ENCODE data around the gene WEE1.

Gene WEE1

GRCh38 chr11:9568161-9568853, 5.2 kb upstream of the WEE1 start:
- DNase-seq (ENCODE audit: extremely low read depth, low read depth): no peak
- TF ChIP-seq, protein P1, sequence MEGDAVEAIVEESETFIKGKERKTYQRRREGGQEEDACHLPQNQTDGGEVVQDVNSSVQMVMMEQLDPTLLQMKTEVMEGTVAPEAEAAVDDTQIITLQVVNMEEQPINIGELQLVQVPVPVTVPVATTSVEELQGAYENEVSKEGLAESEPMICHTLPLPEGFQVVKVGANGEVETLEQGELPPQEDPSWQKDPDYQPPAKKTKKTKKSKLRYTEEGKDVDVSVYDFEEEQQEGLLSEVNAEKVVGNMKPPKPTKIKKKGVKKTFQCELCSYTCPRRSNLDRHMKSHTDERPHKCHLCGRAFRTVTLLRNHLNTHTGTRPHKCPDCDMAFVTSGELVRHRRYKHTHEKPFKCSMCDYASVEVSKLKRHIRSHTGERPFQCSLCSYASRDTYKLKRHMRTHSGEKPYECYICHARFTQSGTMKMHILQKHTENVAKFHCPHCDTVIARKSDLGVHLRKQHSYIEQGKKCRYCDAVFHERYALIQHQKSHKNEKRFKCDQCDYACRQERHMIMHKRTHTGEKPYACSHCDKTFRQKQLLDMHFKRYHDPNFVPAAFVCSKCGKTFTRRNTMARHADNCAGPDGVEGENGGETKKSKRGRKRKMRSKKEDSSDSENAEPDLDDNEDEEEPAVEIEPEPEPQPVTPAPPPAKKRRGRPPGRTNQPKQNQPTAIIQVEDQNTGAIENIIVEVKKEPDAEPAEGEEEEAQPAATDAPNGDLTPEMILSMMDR (IDR thresholded peaks at IDR 0.05; ENCODE audit: low read depth, low read length): no peak

DNA sequence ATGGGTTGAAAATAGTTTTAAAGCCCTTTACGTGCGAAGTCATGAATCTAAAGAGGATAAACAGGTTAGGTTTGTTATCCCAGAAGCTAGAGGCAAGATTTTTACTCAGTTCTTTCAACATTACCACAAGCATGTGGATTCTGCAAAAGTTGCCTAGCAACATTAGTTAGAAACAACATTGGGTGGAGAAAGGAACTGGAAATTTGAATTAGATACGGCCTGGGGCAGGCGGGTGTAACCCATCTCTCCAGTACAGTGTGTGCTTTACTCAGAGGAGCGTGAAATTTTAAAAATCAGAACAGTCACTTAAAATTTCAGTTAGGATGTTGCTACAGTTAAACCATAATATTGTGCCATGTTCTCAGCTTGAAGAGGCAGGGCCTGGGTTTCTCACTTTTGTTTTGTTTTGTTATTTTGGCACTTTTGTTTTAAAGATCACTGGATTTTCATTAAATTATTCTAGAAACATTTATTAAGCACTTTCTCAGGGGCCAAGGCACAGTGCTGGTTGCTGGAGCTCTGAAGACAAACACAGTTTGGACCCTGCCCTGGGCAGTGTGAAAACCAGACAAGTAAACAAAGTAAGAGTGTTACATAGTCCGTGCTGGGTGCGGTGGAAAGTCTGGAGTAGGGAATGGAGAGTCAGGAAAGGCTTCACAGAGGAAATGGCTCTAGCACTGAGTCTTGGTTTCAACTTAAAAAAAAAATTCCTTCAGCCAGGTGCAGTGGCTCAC, 4.4 kb upstream of the WEE1 start:
- DNase-seq (ENCODE audit: extremely low read depth, low read depth): peak; percentile 91

GRCh38 chr11:9569588-9570164, 3.8 kb upstream of the WEE1 start:
- no peak for DNase-seq (ENCODE audit: extremely low read depth, low read depth)
- TF ChIP-seq, protein P1 (IDR thresholded peaks at IDR 0.05; ENCODE audit: low read depth, low read length): no peak

More for the DNA sequence above, 4.4 kb upstream of the WEE1 start:
- TF ChIP-seq, protein P1 (IDR thresholded peaks at IDR 0.05; ENCODE audit: low read depth, low read length): no peak

DNA sequence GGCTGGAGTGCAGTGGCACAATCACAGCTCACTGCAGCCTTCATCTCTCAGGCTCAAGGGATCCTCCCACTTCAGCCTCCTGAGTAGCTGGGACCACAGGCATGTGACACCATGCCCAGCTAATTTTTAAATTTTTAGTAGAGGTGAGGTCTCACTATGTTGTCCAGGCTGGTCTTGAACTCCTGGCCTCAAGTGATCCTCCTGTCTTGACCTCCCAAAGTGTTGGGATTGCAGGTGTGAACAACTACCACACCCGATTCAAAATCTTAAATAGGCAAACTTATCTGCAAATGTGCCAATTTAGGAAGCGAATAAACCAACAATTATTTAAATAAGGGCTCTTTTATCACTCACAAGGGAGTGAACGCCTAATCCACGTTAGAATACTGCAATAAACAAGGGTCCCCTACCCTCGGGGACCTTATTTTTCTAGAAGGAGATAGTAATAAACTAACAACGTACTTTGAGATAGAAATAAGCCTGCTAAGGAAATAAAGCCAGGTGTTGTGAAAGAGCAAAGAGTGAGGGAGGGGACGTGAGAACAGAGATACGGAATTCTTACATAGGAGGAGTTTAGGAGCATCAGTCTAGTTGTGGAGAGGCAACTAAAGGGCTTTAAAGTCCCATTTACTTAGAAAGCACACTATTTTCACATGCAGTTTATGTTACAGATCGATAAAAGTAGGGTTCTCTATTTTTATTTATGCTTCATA, 3.0 kb upstream of the WEE1 start:
- no peak for DNase-seq (ENCODE audit: extremely low read depth, low read depth)
- TF ChIP-seq, protein P1 (IDR thresholded peaks at IDR 0.05; ENCODE audit: low read depth, low read length): no peak

GRCh38 chr11:9571071-9571762, 2.3 kb upstream of the WEE1 start:
- TF ChIP-seq, protein P1 (IDR thresholded peaks at IDR 0.05; ENCODE audit: low read depth, low read length): no peak
- DNase-seq (ENCODE audit: extremely low read depth, low read depth): no peak

GRCh38 chr11:9571763-9572115, 1.7 kb upstream of the WEE1 start:
- TF ChIP-seq, protein P1 (IDR thresholded peaks at IDR 0.05; ENCODE audit: low read depth, low read length): no peak
- DNase-seq (ENCODE audit: extremely low read depth, low read depth): no peak

All from AG09319 (cell line).